ENCODE data around the gene ARHGEF39.

DNA sequence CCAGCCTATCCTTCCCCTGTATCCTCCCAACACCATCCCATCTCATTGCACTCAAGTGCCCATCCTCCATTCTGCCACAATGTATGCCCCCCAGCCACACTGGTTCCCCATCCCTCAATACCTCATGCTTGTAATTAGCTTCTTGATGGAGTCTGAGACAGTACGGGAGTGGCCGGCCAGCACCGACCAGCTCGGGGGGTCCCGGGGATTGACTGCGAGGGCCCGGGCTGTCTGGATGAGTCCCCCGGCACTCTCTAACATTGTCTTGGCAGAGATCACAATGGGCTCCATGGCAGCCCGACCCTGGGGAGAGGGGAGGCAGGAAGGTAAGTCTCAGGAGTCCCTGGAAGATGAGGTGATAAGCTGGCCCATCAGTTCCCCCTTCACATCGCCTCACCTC, 42.0 kb upstream of the ARHGEF39 start:
- TF ChIP-seq, protein P1, sequence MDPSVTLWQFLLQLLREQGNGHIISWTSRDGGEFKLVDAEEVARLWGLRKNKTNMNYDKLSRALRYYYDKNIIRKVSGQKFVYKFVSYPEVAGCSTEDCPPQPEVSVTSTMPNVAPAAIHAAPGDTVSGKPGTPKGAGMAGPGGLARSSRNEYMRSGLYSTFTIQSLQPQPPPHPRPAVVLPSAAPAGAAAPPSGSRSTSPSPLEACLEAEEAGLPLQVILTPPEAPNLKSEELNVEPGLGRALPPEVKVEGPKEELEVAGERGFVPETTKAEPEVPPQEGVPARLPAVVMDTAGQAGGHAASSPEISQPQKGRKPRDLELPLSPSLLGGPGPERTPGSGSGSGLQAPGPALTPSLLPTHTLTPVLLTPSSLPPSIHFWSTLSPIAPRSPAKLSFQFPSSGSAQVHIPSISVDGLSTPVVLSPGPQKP (CRISPR knock-in tag; IDR thresholded peaks at IDR 0.05) = no peak
- no peak for TF ChIP-seq NFIX (CRISPR knock-in tag; IDR thresholded peaks at IDR 0.05; ENCODE audit: low read depth)
